Measurements from ENCODE around the gene THRSP. TPM values are rescaled to one million over a fixed set of nuclear protein-coding genes. Genes with fewer than 3 reads are reported as not detected.
"Not testable (repeated sequence)": the region's sequence is repeated elsewhere in the genome, so short reads cannot be mapped to it uniquely, and the experiment has no call there.

The THRSP gene
- polyA plus RNA-seq (ENCODE audit: insufficient read length in 4 of 4), result under 1 TPM; 0.22 to 0.63 (median 0.42) TPM

GRCh38 chr11:78063440-78064181, at the start of gene THRSP:
Gene THRSP, plus strand, starts transcription at chr11:78063861. Its CDS starts 21 bp downstream, at chr11:78063882.
- no peak for DNase-seq (ENCODE audit: low read depth in 4 of 4, low spot score in 3 of 4)

DNA sequence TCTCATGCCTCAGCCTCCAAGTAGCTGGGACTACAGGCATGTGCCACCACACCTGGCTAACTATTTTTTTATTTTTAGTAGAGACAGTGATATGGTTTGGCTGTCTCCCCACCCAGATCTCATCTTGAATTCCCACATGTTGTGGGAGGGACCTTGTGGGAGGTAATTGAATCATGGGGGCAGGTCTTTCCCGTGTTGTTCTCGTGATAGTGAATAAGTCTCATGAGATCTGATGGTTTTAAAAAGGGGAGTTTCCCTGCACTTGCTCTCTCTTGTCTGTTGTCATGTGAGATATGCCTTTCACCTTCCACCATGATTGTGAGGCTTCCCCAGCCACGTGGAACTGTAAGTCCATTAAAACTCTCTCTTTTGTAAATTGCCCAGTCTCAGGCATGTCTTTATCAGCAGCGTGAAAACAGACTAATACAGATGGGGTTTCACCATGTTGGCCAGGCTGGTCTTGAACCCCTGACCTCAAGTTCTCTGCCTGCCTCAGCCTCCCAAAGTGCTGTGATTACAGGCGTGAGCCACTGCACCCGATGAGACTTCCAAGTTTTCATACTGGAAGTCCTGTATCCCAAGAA, 48.6 kb upstream of the THRSP start:
- not testable (repeated sequence) for DNase-seq (ENCODE audit: low read depth in 4 of 4, low spot score in 3 of 4)

GRCh38 chr11:78015878-78016277, 47.8 kb upstream of the THRSP start:
- no peak for DNase-seq (ENCODE audit: low read depth in 4 of 4, low spot score in 3 of 4)

- DNase-seq (ENCODE audit: low read depth in 4 of 4, low spot score in 3 of 4), result no peak
Measured at GRCh38 chr11:78019808-78020207, 43.9 kb upstream of the THRSP start.

DNA sequence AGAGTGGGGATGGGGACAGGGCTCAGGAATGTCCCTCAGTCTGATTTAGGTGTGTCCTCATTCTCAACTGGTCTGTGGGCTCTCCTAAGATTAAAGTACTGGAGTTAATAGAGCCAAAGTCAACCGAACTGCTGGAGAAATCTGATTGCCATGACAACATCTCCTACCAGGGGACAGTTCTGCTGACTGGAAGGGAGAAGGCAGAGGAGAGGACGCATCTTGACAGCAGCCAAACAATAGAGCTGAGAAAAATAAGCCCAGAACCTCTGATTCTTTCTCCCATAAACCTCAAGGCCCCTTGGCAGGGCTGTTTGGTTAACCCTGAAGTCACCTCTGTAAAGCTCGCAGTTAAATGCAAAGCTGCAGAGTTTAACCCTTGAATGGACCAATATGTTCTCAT, 43.4 kb upstream of the THRSP start:
- no peak for DNase-seq (ENCODE audit: low read depth in 4 of 4, low spot score in 3 of 4)

GRCh38 chr11:78021611-78022010, 42.0 kb upstream of the THRSP start:
- no peak for DNase-seq (ENCODE audit: low read depth in 4 of 4, low spot score in 3 of 4)

DNA sequence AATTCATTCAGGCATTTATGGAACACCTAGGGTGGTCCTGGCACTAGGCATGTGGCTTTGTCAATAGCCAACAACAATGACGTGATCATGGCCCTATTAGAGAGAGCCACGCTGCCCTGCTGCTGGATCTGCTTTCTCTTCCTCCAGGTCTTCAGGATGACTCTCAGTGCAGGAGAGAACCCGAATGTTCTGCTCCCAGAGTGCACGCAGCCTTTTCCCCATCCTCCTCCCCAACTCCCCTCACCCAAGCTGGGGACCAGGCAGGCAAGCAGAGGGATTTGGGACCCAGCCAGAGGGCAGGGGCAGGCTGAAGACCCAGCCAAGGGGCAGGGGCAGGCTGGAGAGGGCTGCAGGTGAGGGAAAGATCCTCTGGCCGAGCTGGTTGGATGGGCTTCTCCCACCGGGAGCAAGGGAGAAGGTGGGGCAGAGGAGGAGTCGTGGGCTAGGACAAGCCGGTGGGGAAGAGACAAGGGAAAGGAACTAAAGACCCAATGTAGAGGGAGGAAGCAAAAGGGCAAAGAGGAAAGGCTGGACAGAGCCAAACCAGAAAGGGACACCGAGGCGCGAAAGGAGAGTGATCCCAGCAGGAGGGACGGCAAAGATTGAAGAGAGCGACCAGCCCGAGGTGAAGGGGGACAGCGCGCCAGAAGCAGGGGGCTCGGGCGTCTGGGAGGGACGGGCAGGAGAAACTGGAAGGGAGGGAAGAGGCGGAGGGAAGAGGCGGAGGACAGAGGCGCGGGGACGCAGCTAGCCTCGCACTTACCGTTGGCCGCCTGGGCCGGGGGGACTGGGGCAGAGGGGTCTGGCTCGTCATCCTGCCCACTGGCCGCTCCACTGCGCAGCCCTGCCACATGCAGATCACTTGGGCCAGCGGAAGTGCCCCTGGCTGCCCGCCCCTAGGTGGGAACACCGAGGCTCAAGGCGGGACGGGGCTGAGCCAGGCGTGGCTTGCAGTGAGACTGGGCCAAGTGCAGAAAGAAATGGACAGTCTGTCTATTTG, 41.0 kb upstream of the THRSP start, which contains the start of gene KCTD14:
TSS of gene KCTD14 (minus strand) at position 880 of the 1,000 bp plus-strand sequence. CDS start at position 853, 27 bp downstream.
- no peak for DNase-seq (ENCODE audit: low read depth in 4 of 4, low spot score in 3 of 4)

DNA sequence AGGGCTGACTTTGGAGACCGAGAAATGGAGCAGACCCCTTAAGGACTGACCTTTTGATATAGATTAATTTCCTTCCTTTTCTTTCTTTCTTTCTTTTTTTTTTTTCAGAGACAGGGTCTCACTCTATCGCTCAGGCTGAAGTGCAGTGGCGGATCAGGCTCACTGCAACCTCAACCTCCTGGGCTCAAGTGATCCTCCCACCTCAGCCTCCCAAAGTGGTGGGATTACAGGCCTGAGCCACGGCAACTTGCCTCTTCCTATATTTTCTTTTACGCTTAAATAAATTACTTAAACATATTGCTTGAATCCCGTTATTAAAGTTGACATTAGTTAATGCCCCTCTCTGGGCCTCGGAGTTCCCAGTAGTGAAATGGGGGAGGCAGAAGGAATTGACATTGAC, 40.2 kb upstream of the THRSP start:
- DNase-seq (ENCODE audit: low read depth in 4 of 4, low spot score in 3 of 4), result no peak

GRCh38 chr11:78025378-78025777, 38.3 kb upstream of the THRSP start:
- DNase-seq (ENCODE audit: low read depth in 4 of 4, low spot score in 3 of 4), result no peak

GRCh38 chr11:78027759-78028158, 35.9 kb upstream of the THRSP start:
- no peak for DNase-seq (ENCODE audit: low read depth in 4 of 4, low spot score in 3 of 4)

GRCh38 chr11:78028423-78028822, 35.2 kb upstream of the THRSP start:
- not testable (repeated sequence) for DNase-seq (ENCODE audit: low read depth in 4 of 4, low spot score in 3 of 4)

GRCh38 chr11:78030429-78031325, 33.0 kb upstream of the THRSP start:
- peak in 3 of 4 donors; percentile 66 to 76 (median 69) for DNase-seq (ENCODE audit: low read depth in 4 of 4, low spot score in 3 of 4)

DNA sequence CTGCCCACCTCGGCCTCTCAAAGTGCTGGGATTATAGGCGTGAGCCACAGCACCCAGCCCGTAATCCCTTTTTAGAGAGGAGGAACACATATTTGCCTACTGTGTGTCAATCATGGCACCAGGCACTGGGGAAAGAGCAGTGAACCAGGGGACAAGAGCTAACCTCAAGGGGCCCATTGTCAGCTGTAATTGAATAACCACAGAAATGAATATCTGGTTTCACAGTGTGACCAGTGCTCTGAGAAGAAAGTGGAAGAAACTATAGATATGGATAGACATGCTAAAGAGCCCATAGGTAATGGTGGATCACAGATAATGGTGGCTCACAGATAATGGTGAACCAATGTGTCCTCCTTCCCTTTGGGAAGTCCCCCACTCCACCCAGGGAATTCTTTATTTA, 32.0 kb upstream of the THRSP start:
- DNase-seq (ENCODE audit: low read depth in 4 of 4, low spot score in 3 of 4), result no peak

DNA sequence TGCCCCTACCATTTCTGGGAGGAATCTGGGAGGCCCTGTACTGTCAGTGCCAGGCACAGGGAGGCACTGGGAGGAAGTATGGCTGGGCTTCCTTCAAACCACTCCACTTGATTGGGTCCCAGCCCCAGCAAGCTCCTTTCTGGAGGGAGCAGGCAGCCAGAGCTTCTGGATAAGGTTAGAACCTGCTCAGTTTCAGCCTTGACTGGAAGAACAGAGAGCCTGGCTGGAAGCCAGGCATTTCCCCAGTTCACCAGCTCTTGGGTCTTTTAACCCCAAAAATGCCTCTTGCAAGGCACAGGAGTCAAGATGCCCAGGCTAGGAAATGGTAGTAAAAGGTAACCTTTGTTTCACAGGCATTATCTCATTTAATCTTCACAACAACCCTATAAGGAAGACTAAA, 31.6 kb upstream of the THRSP start:
- no peak for DNase-seq (ENCODE audit: low read depth in 4 of 4, low spot score in 3 of 4)

DNA sequence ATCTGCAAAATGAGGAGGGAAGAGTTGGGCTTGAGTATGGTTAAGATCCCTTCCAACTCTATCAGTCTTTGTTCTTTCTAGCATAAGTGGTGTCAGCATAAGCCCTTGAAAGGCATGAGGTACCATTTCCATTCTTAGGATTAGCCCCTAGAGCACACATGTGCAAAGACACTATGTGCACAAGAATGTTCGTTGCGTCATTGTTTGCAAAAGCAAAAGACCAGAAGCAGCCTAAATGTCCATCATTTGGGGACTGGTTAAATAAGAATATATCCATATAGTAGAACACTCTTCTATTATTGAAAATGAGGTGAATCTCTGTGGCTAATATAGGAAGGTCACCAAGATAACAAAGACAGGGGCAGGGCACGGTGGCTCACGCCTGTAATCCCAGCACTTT, 30.6 kb upstream of the THRSP start:
- no peak for DNase-seq (ENCODE audit: low read depth in 4 of 4, low spot score in 3 of 4)

DNA sequence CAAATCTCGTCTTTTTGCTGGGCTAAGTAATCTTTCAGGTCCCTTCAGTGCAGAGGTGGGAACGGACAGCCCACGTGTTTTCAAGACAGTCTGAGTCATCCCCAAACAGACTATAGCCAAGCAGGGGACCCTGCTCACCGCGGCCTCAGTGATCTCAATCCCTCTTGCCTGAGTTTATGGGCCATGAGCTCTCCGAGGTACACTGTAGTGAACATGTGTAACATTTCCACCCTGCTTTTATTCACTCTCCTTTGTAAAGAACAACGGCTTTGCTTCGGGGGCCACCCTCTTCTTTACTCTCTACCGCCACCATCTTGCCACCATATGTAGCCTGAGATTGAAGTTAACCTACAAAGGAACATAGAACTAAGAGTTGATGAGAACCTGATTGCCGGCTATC, 29.0 kb upstream of the THRSP start:
- no peak for DNase-seq (ENCODE audit: low read depth in 4 of 4, low spot score in 3 of 4)

GRCh38 chr11:78036313-78036712, 27.3 kb upstream of the THRSP start:
- no peak for DNase-seq (ENCODE audit: low read depth in 4 of 4, low spot score in 3 of 4)

DNA sequence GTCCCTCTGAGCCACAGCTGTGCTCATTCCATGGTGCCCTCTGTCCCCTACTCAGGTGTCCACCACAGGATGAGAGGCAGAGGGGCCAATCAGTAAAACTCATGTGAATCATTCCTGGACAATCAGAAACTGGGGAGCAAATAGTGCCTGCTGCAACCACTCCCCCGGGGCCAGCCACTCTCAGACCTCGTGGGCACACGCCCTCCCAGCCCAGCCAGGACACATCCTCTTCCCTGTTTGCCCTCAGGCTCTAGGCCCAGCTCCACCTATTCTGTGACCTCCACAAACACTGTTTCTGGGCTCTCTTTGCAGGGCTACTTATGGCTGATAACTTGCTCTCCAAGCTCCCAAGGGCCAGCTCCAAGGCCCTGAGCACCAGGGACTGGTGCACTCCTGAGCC, 26.6 kb upstream of the THRSP start:
- DNase-seq (ENCODE audit: low read depth in 4 of 4, low spot score in 3 of 4), result no peak

GRCh38 chr11:78037825-78038620, 25.6 kb upstream of the THRSP start:
- no peak for DNase-seq (ENCODE audit: low read depth in 4 of 4, low spot score in 3 of 4)

Measured in right renal pelvis (tissue), 4 donors.